ENCODE results near the gene ZFAND3.

GRCh38 chr6:37850728-37851285, 31.3 kb downstream of the ZFAND3 start:
- TF ChIP-seq CTCF (conservative IDR thresholded peaks at IDR 0.05; ENCODE audit: low read length) = no peak
- no peak for TF ChIP-seq EZH2phosphoT487 (IDR thresholded peaks at IDR 0.05; ENCODE audit: borderline replicate concordance, low read depth, low read length)

Data from OCI-LY7 (cell line).